ENCODE measurements around the gene ERN1.

ERN1 gene

DNA sequence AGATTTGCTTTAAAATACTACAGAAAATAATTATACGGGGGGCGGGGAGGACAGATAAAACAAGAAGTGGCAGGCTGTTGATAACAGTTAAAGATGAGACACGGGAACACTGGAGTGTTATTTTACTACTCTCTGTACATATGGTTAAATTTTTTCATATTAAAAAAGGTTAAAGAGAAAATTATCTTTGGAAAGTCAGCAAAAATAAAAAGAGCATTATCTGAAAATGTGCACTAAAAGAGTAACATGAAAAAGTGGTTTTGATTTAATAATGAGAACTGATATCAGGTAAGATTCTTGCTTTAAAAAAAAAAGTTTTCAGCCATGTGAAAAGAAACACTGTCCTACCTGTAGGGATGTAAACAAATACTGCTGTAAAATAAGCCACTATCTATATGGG is 46.9 kb downstream of the ERN1 start:
- no peak for DNase-seq

DNA sequence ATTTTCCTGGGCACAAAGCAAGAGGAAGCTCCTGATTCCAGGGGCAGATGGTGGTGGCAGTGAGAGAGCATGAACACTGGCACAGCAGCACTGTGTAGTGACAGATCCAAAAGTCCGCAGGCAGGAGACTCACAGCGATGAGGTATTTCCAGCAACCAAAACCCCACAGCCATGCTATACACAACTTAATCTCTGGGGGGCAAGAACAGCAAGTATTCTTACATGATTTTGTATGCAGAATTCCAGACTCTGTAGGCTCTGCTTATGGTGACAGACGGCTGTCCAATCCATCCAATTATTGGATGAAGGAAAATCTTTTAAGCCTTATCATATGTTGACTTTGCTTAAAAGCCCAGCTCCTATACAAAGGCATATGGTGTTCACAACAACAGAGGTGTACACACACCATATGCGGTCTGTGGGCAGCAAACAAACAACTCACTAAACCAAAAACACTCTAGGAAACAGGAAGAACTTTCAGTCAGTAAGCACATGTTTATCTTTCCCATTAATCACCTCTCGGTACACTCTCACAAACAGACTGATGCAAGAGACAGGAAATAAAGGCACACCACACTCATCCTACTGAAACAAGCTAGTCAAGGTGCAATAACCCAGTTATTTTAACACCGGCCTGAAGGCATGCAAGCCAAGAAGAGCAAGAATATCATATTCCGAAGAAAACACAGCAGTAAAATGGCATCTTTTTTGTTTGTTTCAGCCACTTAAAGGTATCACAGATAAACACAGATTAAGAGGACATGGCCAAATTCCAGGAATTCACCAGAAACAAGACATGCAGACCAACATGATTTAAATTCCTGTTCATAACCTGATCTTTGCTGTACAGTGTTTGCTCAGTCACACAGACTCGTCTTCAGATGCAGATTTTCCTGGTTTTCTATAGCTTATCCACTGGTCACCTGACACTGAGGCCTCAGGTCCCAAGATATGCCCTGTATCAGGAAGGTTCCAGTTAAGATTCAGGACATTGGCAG is 47.8 kb downstream of the ERN1 start:
- DNase-seq, result no peak

DNA sequence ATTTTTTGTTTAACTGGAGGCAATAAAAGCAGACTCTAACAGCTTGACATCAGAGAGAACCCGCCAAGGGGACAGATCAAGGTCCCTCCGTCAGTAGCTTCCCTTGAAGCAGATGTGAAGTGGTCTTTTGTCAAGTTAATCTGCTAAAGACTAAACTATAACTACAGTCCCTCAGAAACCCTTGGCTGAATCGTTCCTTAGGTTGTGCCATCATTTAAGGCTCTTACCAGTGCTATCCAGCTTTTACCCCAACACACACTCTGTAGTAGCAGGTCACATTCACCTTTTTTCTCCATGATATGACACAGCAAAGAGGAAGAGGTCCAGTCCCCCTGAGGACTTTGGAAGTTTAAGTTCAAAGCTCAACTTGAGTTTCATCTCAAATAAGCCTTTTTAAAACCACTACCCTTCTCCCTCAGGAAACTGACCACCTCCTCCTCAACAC is 49.7 kb downstream of the ERN1 start:
- DNase-seq, result no peak

DNA sequence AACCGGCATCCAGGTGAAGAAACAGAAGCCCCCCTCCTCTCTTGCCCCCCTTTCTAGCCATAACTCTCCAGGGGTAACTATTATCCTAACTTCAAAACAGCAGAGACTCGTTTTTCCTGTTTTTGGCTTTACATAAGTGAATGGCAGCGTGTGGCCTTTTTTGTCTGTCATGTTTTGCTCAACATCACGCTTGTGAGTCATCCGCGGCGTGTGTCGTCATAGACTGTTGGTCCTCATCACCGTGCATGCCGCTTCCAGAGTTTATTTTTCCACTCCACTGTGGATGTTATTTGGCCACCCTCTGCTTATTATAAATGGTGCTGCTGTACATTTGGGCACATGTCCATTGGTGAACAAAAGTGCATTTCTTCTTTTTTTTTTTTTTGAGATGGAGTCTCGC is 52.6 kb downstream of the ERN1 start:
- DNase-seq, result no peak

DNA sequence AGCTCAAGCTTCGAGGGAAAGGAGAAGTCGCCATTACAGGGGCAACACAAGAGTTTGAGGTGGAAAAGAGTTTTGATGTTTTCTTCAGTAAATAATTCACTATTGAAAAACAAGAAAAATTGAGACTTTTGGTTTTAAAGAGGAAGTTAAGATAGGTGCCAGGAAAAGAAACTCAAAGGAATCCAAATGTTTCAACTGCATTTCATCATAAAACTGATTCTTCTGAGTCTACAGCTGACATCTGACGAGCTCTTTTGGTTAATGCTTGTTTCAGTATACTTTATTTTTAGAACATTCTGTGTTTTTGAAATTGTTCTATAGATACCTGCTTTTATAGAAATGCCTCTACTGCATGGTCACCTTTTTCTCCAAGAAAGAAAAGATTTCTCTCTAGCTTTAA is 54.0 kb downstream of the ERN1 start:
- DNase-seq, result no peak

DNA sequence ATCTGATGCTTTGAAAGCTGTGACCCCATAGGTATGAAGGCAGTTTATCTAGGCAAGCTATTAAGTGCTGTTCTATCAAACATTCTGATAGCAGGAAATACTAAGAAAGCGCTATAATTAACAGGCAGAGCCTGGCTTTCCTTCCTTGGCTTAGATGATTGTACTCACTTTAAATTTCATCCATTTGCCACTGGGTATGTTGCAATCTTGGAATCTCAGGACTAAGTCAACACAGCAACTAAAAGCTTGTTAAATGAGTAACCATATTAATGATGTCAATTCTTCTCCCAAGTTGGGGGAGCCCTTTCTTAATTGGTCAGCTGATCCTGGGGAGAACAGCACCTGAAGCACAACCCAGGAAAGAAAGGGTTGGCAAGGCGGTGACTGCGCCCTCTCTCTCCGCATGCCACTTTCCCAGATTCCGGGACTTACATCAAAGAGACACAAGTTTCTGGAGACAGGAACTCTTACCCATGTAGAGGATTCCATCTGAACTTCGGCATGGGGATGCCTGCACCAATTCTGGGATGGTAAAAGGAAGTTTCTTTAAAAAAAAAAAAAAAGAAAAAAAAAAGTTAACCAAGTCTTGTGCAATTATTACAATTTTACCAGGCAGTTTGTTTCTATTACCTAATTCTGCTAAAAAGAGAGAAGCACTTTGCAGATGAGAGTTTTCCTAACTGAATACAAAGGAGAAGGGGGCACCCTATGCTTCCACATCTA is 55.1 kb downstream of the ERN1 start:
- DNase-seq, result no peak

DNA sequence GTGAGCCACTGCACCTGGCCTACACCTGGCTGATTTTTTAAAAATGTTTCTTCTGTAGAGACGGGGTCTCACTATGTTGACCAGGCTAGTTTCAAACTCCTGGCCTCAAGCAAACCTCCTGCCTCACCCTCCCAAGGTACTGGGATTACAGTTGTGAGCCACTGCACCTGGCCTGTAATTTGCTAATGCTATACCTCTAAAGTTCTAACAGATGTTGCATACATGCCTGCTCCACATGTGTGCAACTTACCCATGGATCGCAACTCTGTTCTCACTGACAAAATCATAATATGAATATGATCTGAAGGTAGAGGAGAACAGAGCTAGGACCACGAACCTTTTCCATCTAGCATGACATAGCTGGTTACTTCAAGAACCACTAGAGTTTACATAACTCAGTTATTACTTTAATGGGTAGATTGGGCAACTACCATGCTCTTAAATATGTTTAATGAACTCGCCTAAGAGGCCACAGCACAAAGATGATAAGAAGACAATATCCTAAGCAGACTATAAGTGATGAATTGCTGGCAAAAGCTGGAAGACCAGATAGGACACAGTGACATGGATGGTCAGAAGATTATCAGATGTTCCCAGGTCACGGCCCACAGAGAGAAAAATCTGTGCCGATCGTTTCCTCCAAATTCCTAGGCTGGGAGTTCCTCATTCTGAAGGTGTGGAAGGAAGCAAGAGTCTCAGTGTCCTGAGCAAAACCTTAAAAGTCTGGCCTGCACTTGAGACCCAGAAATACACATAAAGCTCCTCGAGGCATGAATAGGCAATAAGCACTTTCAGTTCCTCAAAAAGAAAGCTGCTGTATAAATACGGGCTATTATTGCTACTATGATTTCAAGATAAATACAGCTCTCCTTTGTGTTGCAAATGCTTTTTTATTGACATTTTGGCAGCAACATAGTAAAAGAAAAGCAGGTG is 55.9 kb downstream of the ERN1 start:
- DNase-seq, result no peak

DNA sequence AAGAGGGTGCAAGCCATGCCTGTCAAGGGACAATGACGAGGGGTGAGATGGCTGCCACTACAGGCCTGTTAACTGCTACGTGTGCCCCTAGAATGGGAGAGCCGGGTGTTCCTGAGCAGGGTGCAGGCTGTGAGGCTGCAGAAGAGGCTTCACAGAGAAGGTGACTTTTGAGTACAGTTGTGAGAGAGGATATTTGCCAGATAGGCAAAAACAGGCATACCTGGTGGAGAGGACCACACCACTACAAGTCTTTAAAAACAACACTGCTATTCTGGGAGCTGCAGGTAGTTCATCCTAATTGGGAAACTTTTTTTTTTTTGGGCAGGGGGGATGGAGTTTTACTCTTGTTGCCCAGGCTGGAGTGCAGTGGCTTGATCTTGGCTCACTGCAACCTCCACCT is 58.8 kb downstream of the ERN1 start:
- DNase-seq, result no peak

DNA sequence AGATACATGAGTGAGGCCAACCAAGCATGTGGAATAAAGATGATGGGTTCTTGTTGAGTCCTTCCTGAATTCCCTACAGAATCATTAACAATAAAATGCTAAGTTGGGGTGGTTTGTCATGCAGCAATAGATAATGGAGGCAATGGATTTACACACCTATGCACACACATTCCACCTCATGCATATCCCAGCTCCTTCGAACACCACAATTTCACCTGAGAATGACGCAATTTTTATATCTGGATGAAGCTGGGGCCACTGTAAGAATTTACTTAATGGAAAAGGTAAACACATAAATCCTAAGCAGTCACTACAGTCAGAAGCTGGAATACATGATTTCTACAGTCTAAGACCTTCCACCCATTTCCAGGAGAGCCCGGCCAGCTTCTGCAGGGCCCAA is 59.7 kb downstream of the ERN1 start:
- DNase-seq, result no peak

DNA sequence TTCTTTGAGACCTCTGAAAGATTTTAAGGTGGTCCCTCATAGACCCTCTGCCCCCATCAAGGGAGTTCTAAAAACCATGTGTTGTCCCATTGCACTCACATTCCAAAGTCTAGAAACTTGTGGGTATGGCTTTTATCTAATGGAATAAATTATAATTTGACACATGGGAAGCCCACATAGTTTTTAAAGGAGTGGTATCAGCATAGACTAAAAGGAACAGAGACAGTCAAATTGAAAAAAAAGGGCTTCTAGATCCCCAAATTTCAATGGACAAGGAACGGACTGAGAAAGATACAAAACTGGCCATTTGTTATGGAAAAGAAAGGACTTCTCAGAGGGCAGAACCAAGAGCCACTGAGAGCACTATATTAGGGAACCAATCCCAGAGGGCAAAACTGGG is 60.8 kb downstream of the ERN1 start:
- no peak for DNase-seq

DNA sequence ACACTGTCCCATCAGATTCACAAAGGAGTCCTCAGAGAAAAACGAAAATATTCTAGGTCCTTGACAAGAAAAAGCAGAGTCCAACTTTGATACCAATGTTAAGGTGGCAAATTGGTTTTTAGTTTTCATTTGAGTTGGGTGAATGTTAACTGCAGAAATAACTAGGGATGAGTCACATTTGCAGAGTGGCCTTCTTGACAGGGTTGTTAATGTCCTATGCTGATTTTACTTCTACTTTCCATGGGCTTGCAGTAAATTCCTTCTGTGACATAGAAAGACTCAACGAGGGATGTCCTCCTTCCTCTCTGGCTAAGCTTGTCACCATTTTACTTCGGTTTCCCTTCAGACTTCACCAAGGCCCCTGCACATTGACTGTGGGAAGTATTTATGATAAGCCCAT is 62.3 kb downstream of the ERN1 start:
- no peak for DNase-seq

DNA sequence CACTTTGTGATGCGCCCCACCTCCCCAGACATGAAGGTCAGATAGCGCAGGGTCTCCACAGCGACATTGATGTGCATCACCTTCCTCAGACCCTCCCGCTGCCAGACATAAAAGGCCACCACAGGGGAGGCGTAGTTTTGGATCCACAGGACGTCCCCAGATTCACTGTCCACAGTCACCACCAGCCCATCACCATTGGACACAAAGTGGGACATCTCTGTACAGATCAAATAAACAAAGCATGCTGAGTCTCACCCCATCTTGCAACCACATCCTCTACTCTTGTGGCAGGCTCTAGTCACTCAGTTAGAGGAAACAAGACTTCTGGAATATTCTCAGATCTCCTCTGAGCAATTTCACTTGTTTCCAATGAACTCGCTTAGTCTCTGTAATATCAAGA is 63.2 kb downstream of the ERN1 start:
- peak in 1 of 2 experiments; percentile 42 for DNase-seq

DNA sequence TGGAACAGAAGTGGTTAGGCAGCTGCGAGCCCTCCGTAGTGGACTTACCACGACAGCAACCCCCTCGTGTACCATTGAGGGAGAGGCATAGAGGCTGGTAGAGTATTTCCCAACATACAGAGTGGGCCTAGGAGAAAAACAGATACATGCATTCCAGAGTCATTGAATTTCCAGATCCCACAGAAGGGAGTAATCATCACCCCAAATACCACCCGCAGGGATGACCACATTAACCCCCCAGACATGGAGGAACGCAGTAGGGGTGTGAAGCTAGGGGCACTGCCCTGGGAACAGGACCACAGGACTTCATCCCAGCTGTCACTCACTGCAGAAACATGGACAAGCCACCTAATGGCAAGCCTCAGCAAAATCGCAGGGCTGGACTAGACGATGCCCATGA is 64.8 kb downstream of the ERN1 start:
- DNase-seq, result no peak

DNA sequence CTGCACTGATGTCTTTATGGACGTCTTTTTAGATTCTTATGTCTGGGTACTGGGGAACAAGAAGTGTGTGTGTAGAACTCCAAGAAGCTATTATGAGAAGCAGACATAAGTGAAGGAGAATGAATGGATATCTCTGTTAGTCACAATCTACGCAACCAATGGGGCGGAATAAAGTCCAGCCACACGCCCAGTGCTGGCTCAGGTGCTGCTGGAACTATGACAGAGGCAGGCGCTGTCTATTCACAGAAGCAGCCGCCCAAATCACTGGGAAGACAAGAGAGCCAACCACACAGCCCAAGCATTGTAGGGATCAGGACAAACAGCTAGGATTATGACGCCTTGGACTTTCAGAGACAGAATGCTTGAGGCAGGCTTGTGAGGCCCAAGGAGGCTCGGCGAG is 65.6 kb downstream of the ERN1 start:
- DNase-seq, result no peak

DNA sequence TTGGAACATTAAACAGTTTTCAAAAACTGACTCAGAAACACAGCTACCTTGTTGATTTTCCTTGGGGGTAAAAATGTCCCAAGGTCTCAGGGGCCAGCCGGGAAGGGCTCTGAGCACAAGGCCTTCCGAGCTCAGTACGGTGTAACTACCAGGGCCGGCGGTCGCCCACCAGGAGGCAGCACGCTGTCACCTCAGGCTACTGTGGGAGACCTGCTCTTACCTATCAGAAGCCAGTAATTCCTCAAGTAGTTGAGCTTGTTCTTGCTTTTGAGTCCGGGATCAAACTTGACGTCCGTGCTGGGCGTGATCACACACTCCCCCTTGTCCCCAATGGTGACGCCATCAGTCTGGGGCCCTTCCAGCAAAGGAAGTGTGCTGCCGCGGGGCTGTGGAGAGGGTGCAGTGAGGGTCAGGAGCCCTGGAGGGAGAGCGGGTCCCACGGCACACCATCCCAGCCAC is 66.1 kb downstream of the ERN1 start:
- DNase-seq, result peak; percentile 61 to 70

DNA sequence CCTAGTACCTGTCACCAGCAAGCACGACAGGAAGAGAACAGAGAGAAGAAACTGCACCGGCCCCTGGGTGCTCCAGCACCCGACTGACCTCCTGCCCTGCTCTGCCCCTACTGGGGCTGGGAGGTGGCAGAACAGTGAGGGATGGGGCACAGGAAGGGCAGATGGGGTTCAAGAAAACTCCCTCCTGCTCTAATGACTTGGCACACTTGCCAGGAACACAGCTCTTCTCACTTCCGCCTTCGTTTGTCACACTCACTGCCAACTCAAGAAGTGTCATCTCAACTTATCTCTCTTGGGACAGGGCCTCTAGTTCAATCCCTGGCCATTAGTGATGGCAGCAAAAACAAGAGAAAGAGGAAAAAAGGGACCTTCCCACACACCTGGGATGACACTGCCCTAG is 66.9 kb downstream of the ERN1 start:
- DNase-seq, result no peak

DNA sequence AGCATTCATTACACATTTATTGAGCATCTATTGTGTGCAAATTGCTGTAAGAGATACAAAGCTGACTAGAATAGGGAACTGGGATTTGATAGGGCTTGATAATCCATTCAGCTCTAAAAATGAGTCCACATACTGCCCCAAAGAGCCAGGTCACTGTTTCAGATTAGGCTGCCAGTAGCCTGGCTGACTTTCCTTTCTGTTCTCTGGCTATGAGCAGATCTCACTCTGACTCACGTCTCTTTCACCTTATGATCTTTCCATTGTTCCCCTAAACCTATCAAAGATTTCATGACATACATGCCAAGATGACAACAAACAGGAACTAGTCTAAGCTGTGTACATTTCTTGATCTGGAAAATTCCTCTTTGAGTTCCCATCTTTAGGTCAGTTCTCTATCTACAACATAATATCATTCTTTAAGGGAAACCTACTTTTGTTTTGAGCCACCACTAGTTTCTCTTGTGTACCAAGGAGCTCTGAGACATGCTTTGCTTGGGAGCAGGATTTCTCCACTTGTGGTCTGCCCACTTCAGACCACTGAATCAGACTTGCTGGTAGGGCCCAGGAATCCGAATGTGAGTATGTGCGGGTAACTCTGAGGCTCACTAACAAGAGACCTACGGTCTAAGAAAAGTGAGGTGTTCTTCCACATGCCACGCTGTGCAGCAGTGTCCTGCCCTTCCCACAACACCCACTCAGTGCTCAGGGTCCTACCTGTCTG is 68.6 kb downstream of the ERN1 start:
- DNase-seq, result peak; percentile 41 to 59

DNA sequence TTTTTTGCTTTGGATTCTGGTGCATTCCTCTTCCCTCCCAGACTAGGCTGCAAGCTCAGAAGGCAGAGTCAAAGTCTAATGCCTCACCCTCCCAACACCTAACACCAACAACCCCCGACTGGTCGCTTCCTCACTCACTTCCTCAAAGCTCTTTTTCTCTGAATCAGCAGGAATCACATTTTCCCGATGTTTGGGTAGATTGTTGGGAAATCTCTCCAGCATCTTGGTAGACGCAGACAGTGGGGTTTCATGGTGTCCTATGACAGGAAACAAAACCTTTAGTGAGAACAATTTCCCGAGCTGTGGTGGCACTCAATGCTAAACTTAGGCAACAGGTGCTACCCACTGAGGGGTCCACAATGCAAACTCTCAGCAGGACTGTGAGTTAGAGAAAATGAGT is 69.6 kb downstream of the ERN1 start:
- DNase-seq, result no peak

DNA sequence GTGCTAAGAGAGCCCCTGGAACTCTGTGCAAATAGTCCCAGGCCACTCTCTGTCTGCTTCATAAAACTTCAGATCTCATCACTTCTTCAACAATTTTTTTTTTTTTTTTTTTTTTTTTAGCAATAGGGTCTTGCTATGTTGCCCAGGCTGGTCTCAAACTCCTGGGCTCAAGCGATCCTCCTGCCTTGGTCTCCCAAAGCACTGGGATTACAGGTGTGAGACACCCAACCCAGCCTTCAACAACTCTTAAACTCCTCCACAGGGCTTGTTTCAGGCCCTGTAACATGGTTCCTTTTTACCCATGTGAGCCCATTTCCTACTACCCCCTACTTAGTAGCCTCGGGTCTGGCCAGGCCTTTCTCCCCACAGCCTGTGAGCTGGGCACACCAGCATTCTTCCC is 70.2 kb downstream of the ERN1 start:
- no peak for DNase-seq

DNA sequence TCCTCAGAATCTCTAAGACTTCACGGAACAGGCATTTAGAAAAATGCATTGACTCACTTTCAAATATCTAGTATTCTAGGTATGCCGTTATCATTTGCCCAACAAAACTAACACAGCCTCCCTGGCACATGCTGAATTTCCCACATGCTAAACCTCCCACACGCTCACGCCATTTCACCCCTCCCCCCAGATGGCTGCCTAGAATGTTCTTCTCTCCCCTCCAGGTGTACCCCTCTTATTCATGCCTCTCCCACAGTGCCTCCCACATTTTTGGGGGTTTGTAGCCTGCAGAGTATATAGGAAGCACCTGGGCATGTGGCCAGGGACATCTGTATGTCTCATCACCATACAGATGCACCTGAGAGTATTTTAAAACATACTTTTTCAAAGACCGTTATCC is 71.3 kb downstream of the ERN1 start:
- no peak for DNase-seq

DNA sequence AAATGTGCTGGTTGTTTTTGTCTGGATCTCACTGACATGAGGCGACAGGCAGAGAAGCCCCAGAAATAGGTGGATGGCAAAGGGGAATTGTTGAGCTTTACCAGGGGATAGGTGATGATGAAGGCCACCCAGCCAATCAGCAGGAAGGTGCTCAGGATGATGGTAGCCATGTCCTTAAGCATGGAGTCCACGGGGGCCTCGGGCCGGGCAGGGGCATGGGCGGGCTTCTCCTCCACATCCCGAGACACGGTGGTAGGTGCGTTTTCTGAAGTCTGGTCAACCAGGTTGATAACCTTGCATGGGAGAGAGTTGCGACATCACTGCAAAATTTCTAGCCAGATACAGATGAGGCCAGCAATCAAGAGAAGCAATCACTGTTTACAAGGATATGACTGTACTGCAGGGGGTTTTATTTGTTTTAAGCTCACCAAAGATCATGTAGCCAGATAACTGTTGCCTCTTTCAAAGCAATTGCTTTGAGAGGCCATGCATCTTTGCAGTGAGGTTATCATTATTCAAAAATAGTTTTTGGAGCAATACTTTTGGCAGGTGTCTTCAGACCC is 72.2 kb downstream of the ERN1 start:
- DNase-seq, result no peak
